GM18870 (cell line): Measurements from ENCODE around the gene SERPING1.

Source experiments
- ATAC-seq: cut with Tn5 transposase; IDR thresholded peaks from one replicate; pipeline ENCODE4 v1.9.1; 2021; ENCODE audit warnings: moderate library complexity; ENCODE audit not compliant: unreplicated experiment

Gene SERPING1

DNA sequence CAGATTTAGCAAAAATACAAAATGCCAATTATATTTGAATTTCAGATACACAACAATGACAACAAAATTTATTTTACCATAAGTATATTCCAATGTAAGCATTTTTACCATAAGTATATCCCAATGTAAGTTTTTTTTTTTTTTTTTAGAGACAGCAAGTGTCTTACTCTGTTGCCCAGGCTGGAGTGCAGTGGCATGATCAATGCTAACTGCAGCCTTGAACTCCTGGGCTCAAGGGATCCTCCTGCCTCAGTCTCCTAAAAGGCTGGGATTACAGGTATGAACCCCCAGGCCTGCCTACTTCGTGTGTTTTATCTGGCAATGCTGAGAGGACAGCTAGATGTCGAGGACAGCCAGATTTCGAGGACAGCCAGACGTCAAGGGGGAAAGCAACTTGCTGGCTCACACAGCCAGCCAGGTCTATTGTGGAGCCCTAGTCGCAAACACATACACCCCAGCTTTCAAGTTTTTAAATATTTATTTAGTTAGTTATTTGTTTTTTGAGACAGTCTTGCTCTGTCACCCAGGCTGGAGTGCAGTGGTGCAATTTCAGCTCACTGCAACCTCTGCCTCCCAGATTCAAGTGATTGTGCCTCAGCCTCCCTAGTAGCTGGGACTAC is 1.1 kb upstream of the SERPING1 start:
- no peak for ATAC-seq

DNA sequence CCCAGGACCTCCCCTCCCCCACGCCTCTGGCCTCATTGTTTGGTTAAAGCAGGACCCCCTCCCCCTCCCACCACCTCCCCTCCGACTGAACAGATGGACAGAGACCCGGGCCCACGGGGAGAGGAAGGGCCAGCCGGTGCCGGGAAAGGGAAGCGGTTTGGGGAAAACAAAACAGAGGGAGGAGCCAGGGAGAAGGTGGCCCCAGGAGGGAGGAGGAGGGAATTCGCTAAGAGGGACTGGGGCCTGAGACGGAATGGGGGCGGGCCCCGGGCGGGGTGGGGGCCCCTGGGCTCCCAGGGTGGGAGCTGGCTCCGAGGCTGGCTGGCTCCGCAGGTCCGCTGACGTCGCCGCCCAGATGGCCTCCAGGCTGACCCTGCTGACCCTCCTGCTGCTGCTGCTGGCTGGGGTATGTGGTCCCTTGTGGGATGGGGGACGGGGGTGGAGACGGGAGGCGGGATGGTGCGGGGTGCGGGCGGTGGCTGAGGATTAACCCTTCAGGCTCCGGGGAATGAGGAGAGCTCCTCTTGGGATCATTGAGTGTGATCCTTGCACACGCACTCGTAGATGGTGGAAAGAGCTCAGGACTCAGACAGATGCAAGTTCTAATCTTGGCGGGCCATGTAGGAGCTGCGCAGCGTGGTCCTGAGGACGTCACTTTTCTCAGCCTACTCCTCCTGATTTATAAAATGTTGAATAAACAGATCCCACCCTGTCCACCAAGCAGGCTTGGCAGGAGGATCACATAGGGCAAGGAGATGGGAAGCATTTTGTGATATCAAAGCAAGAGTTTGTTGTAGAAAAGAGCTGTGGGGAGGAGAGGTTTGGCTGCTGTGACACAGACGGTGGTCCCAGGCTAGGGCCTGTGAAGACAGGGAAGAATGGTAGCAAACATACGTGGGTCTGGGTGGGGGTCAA is 688 bp downstream of the SERPING1 start:
- no peak for ATAC-seq

DNA sequence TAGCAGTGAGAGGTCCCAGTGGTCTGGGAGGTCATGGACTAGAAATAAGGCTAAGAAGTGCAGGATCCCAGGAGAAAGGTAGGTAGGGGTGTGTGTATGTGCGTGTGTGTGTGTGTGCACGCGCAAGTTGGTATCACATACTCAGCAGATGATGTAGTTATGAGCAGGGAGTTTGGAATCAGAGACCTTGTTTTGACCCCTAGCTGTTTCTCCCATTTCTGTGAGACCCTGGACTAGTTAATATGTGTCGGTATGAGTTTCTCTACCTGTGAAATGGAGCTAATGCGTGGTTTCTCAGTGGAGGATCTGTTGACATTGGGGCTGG is 1.3 kb downstream of the SERPING1 start:
- ATAC-seq, result no peak

DNA sequence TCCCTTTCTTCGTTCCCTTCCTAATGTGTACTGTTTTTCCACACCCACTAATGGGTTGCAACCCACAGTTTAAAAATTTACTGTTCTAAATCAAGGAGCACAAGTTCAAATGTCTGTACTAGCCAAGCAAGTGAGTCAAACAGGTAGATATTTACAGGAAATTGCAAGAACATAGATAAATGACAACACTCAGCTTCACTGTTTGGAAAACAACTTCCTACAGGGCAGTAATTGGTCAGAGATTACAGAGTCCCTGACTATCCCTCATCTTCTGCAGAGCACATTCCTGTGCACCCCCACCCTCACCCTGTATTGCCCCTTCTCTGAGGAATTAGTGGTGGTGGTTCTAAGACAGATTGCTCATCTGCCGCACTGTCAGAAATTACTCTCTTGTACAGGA is 1.9 kb downstream of the SERPING1 start:
- no peak for ATAC-seq

DNA sequence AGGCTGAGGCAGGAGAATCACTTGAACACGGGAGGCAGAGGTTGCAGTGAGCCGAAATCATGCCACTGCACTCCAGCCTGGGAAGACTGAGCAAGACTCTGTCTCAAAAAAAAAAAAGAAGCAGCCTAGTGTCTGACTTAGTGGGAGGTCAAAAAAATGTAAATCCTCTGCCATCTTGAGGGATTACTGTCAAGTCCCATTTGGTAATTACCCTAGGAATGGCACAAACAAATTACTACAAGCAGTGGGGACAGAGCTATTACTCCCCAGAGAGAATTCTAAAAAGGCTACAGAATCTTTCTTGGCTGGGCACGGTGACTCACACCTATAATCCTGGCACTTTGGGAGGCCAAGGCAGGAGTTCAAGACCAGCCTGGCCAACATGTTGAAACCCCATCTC is 3.8 kb downstream of the SERPING1 start:
- ATAC-seq, result no peak

DNA sequence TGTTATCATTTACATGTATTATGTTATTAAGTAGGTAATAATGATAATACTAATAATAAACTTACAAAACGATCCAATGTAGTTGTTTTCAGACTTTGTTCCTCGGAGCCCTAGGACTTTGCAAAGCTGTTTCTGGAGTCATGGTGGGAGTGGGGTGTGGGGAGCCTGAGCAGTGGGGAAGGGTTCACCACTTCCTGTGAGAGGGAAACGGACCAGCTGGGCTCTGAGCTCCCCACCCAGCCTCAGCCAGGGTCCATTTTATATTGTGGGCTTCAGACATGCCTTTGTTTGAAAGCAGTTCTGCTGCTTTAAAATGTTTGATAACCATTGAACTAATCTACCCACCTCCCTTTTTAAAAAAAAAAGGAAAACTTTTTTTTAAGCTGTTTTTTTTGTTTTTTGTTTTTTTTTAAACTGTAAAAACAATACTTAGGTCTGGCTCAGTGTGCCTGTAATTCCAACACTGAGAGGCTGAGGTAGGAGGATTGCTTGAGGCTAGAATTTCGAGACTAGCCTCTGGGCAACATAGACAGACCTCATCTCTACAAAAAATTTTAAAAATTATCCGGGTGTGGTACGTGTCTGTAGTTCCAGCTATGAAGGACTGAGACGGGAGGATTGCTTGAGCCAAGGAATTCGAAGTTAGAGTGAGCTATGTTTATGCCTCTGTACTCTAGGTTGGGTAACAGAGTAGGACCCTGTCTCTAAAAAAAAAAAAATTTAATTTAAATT is 7.0 kb downstream of the SERPING1 start:
- no peak for ATAC-seq

DNA sequence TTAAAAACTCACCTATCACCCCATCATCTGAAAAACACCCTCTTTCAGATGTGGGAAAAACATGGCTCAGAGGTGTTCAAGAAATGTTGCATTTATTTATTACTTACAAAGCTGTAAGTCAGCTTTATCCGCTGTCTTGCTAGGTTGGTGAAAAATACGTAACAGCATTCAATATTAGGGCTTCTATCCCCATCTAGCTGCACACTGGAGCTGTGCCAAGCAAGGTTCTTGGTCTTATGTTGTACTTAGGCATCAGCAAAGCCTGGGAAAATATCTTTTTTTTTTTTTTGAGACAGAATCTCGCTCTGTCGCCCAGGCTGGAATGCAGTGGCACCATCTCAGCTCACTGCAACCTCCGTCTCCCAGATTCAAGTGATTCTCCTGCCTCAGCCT is 7.5 kb downstream of the SERPING1 start:
- no peak for ATAC-seq

DNA sequence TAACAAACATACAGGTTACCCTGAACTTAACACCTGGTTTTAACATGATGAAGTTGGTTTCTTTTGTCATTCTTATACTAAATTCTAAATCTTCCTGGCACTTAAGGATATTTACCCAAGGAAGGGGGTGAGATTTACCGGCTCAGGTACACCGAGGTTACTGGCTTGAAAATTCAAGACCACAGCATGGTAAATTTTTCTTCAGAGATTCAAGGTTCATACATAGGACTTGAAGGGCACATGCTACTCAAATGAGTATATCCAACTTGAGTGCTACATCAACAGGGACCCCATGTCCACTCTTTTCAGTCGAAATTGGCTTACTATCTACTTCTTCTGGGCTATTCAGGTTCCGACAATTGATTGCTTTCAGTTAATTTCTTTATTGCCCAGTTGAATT is 12.7 kb downstream of the SERPING1 start:
- no peak for ATAC-seq

DNA sequence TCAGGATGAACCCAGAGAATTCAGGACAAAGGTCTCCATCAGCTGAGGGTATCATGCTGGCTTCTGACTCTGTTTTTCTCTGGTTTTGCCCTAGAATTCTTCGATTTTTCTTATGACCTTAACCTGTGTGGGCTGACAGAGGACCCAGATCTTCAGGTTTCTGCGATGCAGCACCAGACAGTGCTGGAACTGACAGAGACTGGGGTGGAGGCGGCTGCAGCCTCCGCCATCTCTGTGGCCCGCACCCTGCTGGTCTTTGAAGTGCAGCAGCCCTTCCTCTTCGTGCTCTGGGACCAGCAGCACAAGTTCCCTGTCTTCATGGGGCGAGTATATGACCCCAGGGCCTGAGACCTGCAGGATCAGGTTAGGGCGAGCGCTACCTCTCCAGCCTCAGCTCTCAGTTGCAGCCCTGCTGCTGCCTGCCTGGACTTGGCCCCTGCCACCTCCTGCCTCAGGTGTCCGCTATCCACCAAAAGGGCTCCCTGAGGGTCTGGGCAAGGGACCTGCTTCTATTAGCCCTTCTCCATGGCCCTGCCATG is 16.8 kb downstream of the SERPING1 start:
- ATAC-seq, result no peak

DNA sequence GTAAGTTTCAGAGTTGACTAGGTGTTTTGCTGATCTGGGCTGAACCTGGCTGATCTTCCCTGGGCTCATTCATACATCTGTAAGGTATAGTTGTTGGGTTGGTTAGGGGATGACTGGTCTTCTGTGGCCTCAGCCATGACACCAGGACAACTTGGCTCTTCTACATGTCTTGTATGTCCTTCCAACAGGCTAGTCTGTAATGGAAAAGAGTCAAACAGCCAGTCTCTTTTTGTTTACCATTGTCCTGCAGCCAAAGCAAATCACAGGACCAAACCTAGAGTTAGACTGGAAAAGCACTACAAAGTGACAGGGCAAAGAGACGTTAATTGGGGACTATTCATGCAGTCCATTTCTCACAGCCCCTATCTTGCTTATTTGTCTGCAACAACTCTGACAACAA is 17.8 kb downstream of the SERPING1 start:
- ATAC-seq, result no peak

DNA sequence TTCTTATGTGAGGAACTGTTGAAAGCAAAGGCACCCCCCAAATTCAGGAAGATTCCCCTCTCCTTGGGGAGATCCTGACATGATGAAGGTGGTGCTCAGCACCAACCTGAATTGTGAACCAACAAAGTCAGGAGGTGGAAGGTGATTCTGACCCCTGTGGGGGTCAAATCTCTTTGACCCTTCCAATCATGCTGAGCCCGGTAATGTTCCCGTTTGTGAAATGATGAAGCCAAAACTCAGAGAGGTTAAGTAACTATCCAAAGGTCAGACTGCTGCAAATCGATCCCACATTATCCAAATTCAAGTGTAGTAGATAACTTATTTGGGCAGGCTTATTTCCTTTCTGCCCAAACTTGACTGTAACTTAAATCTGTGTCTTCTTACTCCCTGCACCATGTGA is 19.1 kb downstream of the SERPING1 start:
- no peak for ATAC-seq

DNA sequence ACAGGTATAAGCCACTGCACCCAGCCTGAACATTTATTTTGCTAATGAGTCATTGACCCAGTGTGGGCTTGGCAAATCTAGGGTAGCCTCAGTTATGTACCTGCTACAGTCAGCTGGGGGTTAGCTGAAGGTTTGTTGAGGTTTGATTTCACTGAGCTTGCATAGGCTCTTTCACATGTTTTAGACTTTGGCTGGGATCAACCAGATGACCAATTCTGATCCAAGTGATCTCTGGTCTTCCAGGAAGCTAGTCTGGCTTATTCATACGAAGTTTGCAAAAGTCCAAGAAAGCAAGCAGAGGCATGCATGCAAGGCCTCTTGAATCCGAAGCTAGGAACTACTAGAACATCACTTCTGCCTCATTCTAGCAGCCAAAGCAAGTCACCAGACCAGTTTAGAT is 21.0 kb downstream of the SERPING1 start:
- ATAC-seq, result no peak

DNA sequence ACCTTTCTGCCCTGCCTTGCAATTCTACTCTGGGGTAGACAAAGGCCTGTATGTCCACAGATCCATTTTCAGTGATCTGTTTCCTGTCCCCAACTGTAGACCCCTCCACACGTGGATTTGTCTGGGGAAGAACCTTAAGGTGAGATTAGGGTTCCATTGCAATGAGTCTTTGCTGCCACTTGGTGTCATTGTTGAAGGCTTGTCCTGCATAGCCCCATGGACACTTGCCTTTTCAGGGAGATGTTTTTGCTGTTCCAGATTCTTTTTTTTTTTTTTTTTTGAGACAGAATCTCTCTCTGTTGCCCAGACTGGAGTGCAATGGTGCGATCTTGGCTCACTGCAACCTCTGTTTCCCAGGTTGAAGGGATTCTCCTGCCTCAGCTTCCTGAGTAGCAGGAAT is 21.8 kb downstream of the SERPING1 start:
- no peak for ATAC-seq

DNA sequence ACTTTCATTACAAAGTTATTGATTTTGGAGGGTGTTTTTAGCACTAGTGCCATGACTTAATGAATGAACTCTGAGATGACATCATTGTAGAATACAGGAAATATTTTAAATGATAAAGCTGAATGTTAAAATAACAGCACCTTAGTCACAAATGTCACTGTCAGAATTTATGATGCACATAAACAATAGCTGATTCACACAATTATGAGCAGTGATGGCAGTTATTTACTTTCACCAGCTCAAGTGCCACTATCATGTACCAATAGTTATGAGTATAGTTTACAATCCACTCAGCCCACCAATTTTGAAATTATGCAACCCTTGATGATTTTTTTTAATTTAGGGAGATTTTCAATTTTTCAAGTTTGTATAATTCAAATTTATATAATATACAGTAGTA is 23.0 kb downstream of the SERPING1 start:
- ATAC-seq, result no peak

DNA sequence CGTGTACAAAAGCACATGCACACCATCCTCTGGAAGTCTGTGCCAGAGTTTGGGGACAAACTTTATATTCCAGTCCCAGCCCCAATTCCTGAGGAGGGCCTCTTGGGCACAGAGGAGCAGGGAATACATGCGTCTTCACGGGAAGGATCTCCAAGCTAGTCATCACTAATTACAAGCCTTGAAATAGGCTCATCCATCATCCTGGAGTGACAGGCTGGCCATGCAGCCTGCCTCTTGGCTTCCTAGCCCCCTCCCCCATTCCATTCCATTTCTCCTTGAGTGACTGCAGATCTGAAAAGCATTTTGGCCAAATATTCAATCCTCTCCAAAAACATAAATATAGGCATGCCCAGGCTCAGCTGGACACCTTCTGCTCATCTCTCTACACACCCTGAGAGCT is 24.8 kb downstream of the SERPING1 start:
- ATAC-seq, result no peak

DNA sequence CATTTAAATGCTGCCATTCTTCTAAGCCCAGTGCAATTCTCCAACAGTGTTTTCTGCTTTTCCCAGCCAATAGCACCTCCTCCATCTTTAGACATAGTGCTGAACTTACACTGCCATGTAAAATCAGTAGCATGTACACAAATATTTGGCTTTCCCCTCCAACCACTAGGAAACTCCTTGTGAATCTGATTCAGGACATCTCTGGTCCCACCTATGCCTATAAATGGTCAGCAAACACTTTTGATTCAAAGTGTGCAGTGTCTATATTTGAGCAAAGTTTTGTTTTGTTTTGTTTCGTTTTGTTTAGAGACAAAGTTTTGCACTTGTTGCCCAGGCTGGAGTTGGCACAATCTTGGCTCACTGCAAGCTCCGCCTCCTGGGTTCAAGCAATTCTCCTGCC is 27.4 kb downstream of the SERPING1 start:
- no peak for ATAC-seq

DNA sequence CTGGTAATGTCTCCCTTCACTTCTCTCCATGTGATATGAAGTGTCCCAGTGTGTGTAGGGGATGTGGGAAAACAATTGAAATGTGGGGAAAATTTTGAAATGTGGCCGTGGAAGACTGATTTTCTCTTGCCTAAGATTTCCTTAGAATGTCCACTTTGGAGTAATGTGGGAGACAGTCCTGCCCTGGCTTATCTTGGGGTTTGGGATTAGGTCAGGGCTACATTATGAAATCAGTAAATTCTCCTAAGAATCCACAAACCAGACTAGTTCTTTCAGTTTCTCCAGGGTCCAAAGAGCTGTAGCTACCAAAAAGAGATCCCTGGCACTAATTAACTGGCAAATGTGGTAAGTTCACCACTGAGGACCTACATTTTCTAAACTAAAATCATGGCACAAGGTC is 29.4 kb downstream of the SERPING1 start:
- no peak for ATAC-seq

DNA sequence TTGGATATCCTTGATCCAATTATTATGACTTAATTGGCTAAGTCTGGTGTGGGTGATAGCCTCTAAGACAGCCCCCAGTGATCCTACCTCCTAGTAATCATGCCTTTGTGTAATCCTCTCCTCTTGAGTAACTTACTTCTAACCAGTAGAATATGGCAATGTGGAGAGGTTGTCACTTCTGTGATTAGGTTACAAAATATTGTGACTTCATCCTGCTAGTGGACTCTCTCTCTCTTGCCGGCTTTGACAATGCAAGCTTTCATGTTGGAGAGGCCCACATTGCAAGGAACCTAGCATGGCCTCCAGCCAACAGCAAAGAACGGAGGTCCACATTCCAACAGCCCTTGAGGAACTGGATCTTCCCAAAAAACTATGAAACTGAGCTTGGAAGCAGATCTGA is 32.7 kb downstream of the SERPING1 start:
- ATAC-seq, result no peak

DNA sequence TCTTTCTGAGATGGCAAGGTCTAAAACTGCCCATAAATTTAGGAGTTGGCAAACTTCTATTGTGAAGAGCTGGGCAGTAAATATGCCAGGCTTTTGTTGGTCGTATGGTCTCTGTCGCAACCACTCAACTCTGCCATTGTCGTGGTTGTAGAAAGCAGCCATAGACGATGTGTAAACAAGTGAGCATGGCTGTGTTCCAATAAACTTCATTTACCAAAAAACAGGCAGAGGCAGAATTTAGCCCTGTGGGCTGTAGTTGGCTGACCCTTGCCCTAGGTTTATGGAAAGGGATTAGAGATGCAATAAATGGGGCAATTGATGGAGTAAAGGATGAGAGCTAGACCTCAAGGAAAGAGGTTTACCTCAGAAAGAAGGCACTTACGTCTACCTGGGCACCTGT is 34.6 kb downstream of the SERPING1 start:
- ATAC-seq, result no peak

DNA sequence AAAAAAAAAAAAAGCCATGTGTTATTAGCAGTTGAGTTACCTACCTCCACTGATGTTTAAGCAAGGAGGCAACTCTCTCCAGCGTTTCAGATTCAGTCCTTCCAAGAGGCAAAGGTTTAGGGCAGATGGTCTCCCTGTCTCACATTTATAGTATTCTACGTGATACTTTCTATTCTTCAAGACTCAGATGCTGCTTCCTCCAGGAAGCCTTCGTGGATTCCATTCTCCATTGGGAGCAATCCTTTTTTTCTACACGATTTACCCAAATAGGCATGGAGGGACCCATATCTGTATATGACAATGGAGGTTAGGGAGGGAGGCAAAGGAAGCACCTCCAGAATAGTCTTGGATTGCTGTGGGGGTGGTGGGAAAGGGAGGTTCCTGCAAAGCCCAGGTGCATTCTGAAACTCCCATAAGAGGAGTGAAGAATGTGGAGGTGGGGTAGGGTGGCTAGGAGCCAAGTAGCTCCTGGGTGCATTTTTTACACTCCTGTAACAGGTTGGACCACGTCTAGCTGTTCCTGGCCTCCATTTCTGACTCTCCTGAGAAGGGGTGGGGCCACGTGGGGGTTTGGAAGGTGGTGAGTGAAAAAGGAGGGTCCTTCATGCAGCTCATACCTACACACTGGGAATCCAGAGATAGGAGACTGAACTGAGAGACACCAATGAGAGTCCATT is 36.0 kb downstream of the SERPING1 start:
- no peak for ATAC-seq

DNA sequence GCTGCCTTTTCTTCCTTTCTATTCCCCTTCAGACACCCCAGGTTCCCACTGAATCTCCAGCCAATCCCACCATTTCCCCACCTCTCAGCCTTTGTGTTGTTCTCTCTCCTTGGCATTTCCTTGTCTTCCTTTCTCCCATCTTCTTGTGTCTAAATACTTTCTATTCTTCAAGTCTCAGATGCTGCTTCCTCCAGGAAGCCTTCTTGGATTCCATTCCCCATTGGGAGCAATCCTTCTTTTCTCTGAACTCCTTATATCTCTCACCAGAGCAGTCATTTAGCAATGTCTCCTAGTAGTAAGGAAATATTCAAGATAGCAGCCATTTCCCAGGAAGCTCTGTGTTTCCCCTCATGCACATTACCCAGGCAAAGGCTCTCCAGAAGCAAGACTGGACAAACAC is 36.8 kb downstream of the SERPING1 start:
- ATAC-seq, result no peak
